Osteoblast (primary cell): Measurements from ENCODE around the gene FLT4. TPM values are rescaled to one million over a fixed set of nuclear protein-coding genes. Genes with fewer than 3 reads are reported as not detected.
A peak's percentile ranks its signal among the peaks of the same experiment; 100 is the strongest.

ENCODE experiments used
- DNase-seq: peaks from one replicate; pipeline ENCODE4 v3.0.0; 2011; ENCODE audit warnings: low spot score, mixed read lengths; ENCODE audit not compliant: insufficient read length; ENCODE audit errors: missing footprints
- H2AFZ ChIP-seq: 2 replicates; pipeline ENCODE4 v1.6.0; 2011; ENCODE audit warnings: mild to moderate bottlenecking, low read length
- H3K27ac ChIP-seq: 2 replicates; pipeline ENCODE4 v1.5.1; 2011; ENCODE audit warnings: mild to moderate bottlenecking, low read depth, low read length, moderate library complexity
- H3K27me3 ChIP-seq: 2 replicates; pipeline ENCODE4 v1.6.0; 2012; ENCODE audit warnings: mild to moderate bottlenecking, control low read depth, inconsistent platforms, low read length, moderate library complexity; ENCODE audit not compliant: insufficient read depth
- H3K36me3 ChIP-seq: 2 replicates; pipeline ENCODE4 v1.5.1; 2011; ENCODE audit warnings: mild to moderate bottlenecking, low read length, control low read depth, moderate library complexity; ENCODE audit not compliant: insufficient read depth
- H3K4me1 ChIP-seq: 2 replicates; pipeline ENCODE4 v1.5.1; 2011; ENCODE audit warnings: mild to moderate bottlenecking, low read length, control low read depth, moderate library complexity; ENCODE audit not compliant: insufficient read depth
- H3K4me2 ChIP-seq: 2 replicates; pipeline ENCODE4 v1.6.0; 2011; ENCODE audit warnings: mild to moderate bottlenecking, low read length; ENCODE audit not compliant: insufficient read depth
- H3K4me3 ChIP-seq: fragments of 200-600 bp; sonication (generic); 3 replicates; pipeline ENCODE4 v1.5.1; 2012; ENCODE audit warnings: mild to moderate bottlenecking, low read length, inconsistent platforms; ENCODE audit not compliant: insufficient read depth
- H3K79me2 ChIP-seq: 2 replicates; pipeline ENCODE4 v1.6.0; 2012; ENCODE audit warnings: mild to moderate bottlenecking, low read length, control low read depth, inconsistent platforms; ENCODE audit not compliant: insufficient read depth
- H3K9me3 ChIP-seq: 2 replicates; pipeline ENCODE4 v1.5.1; 2011; ENCODE audit warnings: low read depth, low read length, control low read depth
- H4K20me1 ChIP-seq: 2 replicates; pipeline ENCODE4 v1.6.0; 2012; ENCODE audit warnings: mild to moderate bottlenecking, low read length, control low read depth; ENCODE audit not compliant: insufficient read depth
- CTCF ChIP-seq: IDR thresholded peaks from 2 replicates; pipeline ENCODE4 v1.5.1; 2011; ENCODE audit warnings: mild to moderate bottlenecking, low read depth, low read length, moderate library complexity; ENCODE audit errors: extremely low read depth
- total RNA-seq: library from RNA; depleted of rRNA; stranded (reverse); fragments of >200 nt; gene quantifications from 2 replicates; pipeline ENCODE4 v1.2.3, GENCODE V29; 2012

Gene FLT4
- total RNA-seq, 1 donor, result not detected

- DNase-seq, result peak; percentile 79
These were observed 58.7 kb downstream of the FLT4 start for GRCh38 chr5:180590543-180591310.

GRCh38 chr5:180589771-180590542 is 59.4 kb downstream of the FLT4 start:
- DNase-seq, result peak; percentile 70
- Histone ChIP-seq H3K36me3 (no peaks in the 10 kb centered on the region), H3K79me2 (no peaks in the 10 kb centered on the region), H3K4me1 (no peaks in the 10 kb centered on the region), H3K4me2 (no peak overlapping the region), H3K9me3 (no peaks in the 10 kb centered on the region), H2AFZ (no peak overlapping the region), H3K4me3 (no peak overlapping the region), H3K27ac (no peak overlapping the region), H4K20me1 (no peaks in the 10 kb centered on the region), H3K27me3 (peaks cover 54% of the 10 kb centered on the region)
- TF ChIP-seq CTCF, result no peak

More at GRCh38 chr5:180590543-180591310, 58.7 kb downstream of the FLT4 start:
- no peaks in the 10 kb centered on the region for H3K4me1 ChIP-seq
- no peak overlapping the region for H3K27ac ChIP-seq
- TF ChIP-seq CTCF, result no peak
- H3K27me3 ChIP-seq, result peaks cover 54% of the 10 kb centered on the region
- H3K79me2 ChIP-seq, result no peaks in the 10 kb centered on the region
- H3K36me3 ChIP-seq, result no peaks in the 10 kb centered on the region
- H3K4me3 ChIP-seq, result no peak overlapping the region
- no peaks in the 10 kb centered on the region for H4K20me1 ChIP-seq
- H2AFZ ChIP-seq, result no peak overlapping the region
- H3K9me3 ChIP-seq, result no peaks in the 10 kb centered on the region
- no peak overlapping the region for H3K4me2 ChIP-seq

GRCh38 chr5:180586870-180587269 is 62.5 kb downstream of the FLT4 start:
- Histone ChIP-seq H3K4me1 (no peaks in the 10 kb centered on the region), H3K27ac (no peak overlapping the region), H3K4me3 (no peak overlapping the region), H3K36me3 (no peaks in the 10 kb centered on the region), H3K27me3 (peaks cover 38% of the 10 kb centered on the region), H3K9me3 (no peaks in the 10 kb centered on the region), H4K20me1 (no peaks in the 10 kb centered on the region), H3K79me2 (no peaks in the 10 kb centered on the region), H3K4me2 (no peak overlapping the region), H2AFZ (no peak overlapping the region)
- DNase-seq, result no peak
- no peak for TF ChIP-seq CTCF

- H3K4me1 ChIP-seq, result no peaks in the 10 kb centered on the region
- no peak for DNase-seq
- H3K4me3 ChIP-seq, result no peak overlapping the region
- H4K20me1 ChIP-seq, result no peaks in the 10 kb centered on the region
- no peak overlapping the region for H3K4me2 ChIP-seq
- no peak for TF ChIP-seq CTCF
- H3K79me2 ChIP-seq, result no peaks in the 10 kb centered on the region
- H2AFZ ChIP-seq, result no peak overlapping the region
- no peaks in the 10 kb centered on the region for H3K9me3 ChIP-seq
- peaks cover 31% of the 10 kb centered on the region for H3K27me3 ChIP-seq
- no peak overlapping the region for H3K27ac ChIP-seq
- H3K36me3 ChIP-seq, result no peaks in the 10 kb centered on the region
These were observed 63.2 kb downstream of the FLT4 start for GRCh38 chr5:180586204-180586603.
